HG03354 (cell line): Measurements from ENCODE around the gene SUMF1.
A peak's percentile ranks its signal among the peaks of the same experiment; 100 is the strongest.

Experiments
- ATAC-seq: cut with Tn5 transposase; IDR thresholded peaks from one replicate; pipeline ENCODE4 v1.9.1; 2021; ENCODE audit warnings: mild to moderate bottlenecking; ENCODE audit not compliant: unreplicated experiment, poor library complexity, severe bottlenecking

Gene SUMF1

GRCh38 chr3:4320096-4320911 is 146.8 kb downstream of the SUMF1 start:
- ATAC-seq = no peak

GRCh38 chr3:4314688-4315087 is 152.4 kb downstream of the SUMF1 start:
- peak; percentile 42 for ATAC-seq

GRCh38 chr3:4313606-4314293 is 153.3 kb downstream of the SUMF1 start:
- ATAC-seq = no peak

- no peak for ATAC-seq
Measured at GRCh38 chr3:4311496-4311895, 155.6 kb downstream of the SUMF1 start.
